PC-3 (cell line): ENCODE results near the gene PIGC.

ENCODE experiments used
- EZH2phosphoT487 ChIP-seq: fragments of 300-600 bp; sonication (generic); IDR thresholded peaks from 2 replicates; pipeline ENCODE4 v1.6.1; 2018; ENCODE audit warnings: mild to moderate bottlenecking, antibody characterized with exemption, low read length, borderline replicate concordance
- TF ChIP-seq, protein P1 (sequence below): fragments of 300-600 bp; sonication (generic); conservative IDR thresholded peaks from 2 replicates; pipeline ENCODE4 v1.5.1; 2017; ENCODE audit warnings: antibody characterized with exemption, low read depth, mild to moderate bottlenecking, low read length

DNA sequence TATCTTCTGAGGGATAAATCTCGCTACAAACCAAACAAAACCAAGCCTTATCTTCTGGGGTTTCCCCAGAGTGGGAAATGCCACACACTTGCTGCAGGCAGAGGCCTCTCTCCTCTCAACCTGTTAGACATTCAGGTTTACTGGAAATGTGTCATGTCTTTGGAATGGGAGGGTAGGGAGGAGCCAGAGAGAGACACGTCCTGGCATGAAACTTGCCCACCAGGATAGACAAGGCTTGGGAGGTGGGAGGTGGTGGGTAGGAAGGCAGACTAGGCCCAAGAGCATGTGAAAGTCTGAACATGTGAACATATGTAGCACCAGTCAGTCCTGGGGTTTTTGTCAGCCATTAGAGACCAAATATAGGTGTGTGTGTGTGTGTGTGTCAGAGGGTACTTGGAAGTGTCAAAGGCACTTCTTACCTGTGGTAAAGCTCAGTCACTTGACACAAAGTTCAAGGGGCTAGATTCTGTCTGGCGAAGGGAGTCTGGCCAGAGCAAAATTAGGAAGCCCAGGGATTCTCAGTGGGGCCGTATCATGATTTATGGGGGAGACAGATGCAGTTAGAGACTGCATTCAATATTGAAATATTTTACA lies 32.4 kb upstream of the PIGC start:
- TF ChIP-seq, protein P1, sequence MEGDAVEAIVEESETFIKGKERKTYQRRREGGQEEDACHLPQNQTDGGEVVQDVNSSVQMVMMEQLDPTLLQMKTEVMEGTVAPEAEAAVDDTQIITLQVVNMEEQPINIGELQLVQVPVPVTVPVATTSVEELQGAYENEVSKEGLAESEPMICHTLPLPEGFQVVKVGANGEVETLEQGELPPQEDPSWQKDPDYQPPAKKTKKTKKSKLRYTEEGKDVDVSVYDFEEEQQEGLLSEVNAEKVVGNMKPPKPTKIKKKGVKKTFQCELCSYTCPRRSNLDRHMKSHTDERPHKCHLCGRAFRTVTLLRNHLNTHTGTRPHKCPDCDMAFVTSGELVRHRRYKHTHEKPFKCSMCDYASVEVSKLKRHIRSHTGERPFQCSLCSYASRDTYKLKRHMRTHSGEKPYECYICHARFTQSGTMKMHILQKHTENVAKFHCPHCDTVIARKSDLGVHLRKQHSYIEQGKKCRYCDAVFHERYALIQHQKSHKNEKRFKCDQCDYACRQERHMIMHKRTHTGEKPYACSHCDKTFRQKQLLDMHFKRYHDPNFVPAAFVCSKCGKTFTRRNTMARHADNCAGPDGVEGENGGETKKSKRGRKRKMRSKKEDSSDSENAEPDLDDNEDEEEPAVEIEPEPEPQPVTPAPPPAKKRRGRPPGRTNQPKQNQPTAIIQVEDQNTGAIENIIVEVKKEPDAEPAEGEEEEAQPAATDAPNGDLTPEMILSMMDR = no peak
- no peak for TF ChIP-seq EZH2phosphoT487
